HG03135 (cell line): Measurements from ENCODE around the gene HYAL1.
"Not testable (repeated sequence)": the region's sequence is repeated elsewhere in the genome, so short reads cannot be mapped to it uniquely, and the experiment has no call there.

Experiments used
- ATAC-seq: cut with Tn5 transposase; IDR thresholded peaks from one replicate; pipeline ENCODE4 v1.9.1; 2021; ENCODE audit warnings: mild to moderate bottlenecking, moderate library complexity; ENCODE audit not compliant: unreplicated experiment

HYAL1 gene

GRCh38 chr3:50275141-50275995 is 28.0 kb downstream of the HYAL1 start:
- ATAC-seq = no peak

GRCh38 chr3:50274371-50275104 is 28.8 kb downstream of the HYAL1 start:
- no peak for ATAC-seq

GRCh38 chr3:50273689-50274065 is 29.7 kb downstream of the HYAL1 start:
- no peak for ATAC-seq

GRCh38 chr3:50272911-50273688 is 30.3 kb downstream of the HYAL1 start:
- peak; percentile 73 for ATAC-seq

- not testable (repeated sequence) for ATAC-seq
Observed at GRCh38 chr3:50272538-50272910, 30.9 kb downstream of the HYAL1 start.

GRCh38 chr3:50271314-50271936 is 31.9 kb downstream of the HYAL1 start:
- ATAC-seq = no peak

GRCh38 chr3:50270422-50271224 is 32.8 kb downstream of the HYAL1 start:
- no peak for ATAC-seq

- no peak for ATAC-seq
Observed at GRCh38 chr3:50269977-50270413, 33.4 kb downstream of the HYAL1 start.

GRCh38 chr3:50269460-50269859 is 33.9 kb downstream of the HYAL1 start:
- no peak for ATAC-seq

- no peak for ATAC-seq
Observed at GRCh38 chr3:50268703-50269451, 34.5 kb downstream of the HYAL1 start, which contains the start of gene SEMA3B. TSS of gene SEMA3B (plus strand) at chr3:50269147. CDS start at chr3:50269241, 94 bp downstream.

- no peak for ATAC-seq
Observed at GRCh38 chr3:50268276-50268675, 35.1 kb downstream of the HYAL1 start.

GRCh38 chr3:50267280-50267913 is 36.0 kb downstream of the HYAL1 start:
- ATAC-seq = no peak

GRCh38 chr3:50266836-50267235 is 36.5 kb downstream of the HYAL1 start:
- no peak for ATAC-seq

GRCh38 chr3:50266017-50266416 is 37.4 kb downstream of the HYAL1 start:
- ATAC-seq = no peak

GRCh38 chr3:50265571-50265970 is 37.8 kb downstream of the HYAL1 start:
- ATAC-seq = no peak

GRCh38 chr3:50264964-50265485 is 38.3 kb downstream of the HYAL1 start:
- ATAC-seq = no peak

- ATAC-seq = no peak
Observed at GRCh38 chr3:50264383-50264963, 38.9 kb downstream of the HYAL1 start.
